NK-92 (cell line): ENCODE results near the gene DGKQ.

Experiments used
- DNase-seq: peaks from one replicate; lab custom pipeline; 2025; ENCODE audit not compliant: unreplicated experiment; lab: John Stamatoyannopoulos, UW

The DGKQ gene

GRCh38 chr4:973431-974397, at the start of gene DGKQ:
Gene DGKQ (minus strand): TSS chr4:973569. CDS start chr4:973482, 87 bp downstream.
- DNase-seq, result peak; percentile 19

- DNase-seq, result no peak
Measured at GRCh38 chr4:1022739-1023066, 49.3 kb upstream of the DGKQ start.

- no peak for DNase-seq
Measured at GRCh38 chr4:1022051-1022738, 48.8 kb upstream of the DGKQ start.

- DNase-seq, result no peak
Measured at GRCh38 chr4:1021386-1022050, 48.1 kb upstream of the DGKQ start.

GRCh38 chr4:1019729-1020470, 46.5 kb upstream of the DGKQ start:
- DNase-seq, result no peak

- no peak for DNase-seq
Measured at GRCh38 chr4:1019320-1019719, 46.0 kb upstream of the DGKQ start.

GRCh38 chr4:1018147-1019020, 45.0 kb upstream of the DGKQ start:
- DNase-seq, result no peak

- DNase-seq, result no peak
Measured at GRCh38 chr4:1017706-1018105, 44.3 kb upstream of the DGKQ start.

- no peak for DNase-seq
Measured at GRCh38 chr4:1017211-1017610, 43.8 kb upstream of the DGKQ start.

GRCh38 chr4:1015746-1016145, 42.4 kb upstream of the DGKQ start:
- DNase-seq, result no peak

GRCh38 chr4:1015179-1015578, 41.8 kb upstream of the DGKQ start:
- no peak for DNase-seq

GRCh38 chr4:1014291-1015167, 41.2 kb upstream of the DGKQ start:
- DNase-seq, result no peak

- no peak for DNase-seq
Measured at GRCh38 chr4:1013225-1014073, 40.1 kb upstream of the DGKQ start.

GRCh38 chr4:1012034-1012739, 38.8 kb upstream of the DGKQ start:
- DNase-seq, result no peak

GRCh38 chr4:1011666-1012033, 38.3 kb upstream of the DGKQ start:
- DNase-seq, result no peak

GRCh38 chr4:1011022-1011665, 37.8 kb upstream of the DGKQ start, which contains the start of gene FGFRL1:
Gene FGFRL1 (plus strand): TSS chr4:1011626. CDS start chr4:1012486, 860 bp downstream.
- DNase-seq, result peak; percentile 28

GRCh38 chr4:1010395-1011021, 37.1 kb upstream of the DGKQ start:
- no peak for DNase-seq
